Inflammatory macrophage treated with lipopolysaccharide for 4 hours (primary cell): ENCODE data around the gene NUDCD2.

ENCODE experiments used
- DNase-seq: peaks from one replicate; pipeline ENCODE4 v3.0.0-alpha.2; 2020

The NUDCD2 gene

GRCh38 chr5:163459819-163460561 lies at the start of gene NUDCD2:
Gene NUDCD2, minus strand, starts transcription at chr5:163460102. Its CDS starts 52 bp downstream, at chr5:163460050.
- DNase-seq = peak; percentile 99

GRCh38 chr5:163509291-163509951 lies 49.5 kb upstream of the NUDCD2 start:
- peak; percentile 1 for DNase-seq

GRCh38 chr5:163508753-163509152 lies 48.9 kb upstream of the NUDCD2 start:
- DNase-seq = no peak

- peak; percentile 55 for DNase-seq
Measured at GRCh38 chr5:163506726-163507125, 46.8 kb upstream of the NUDCD2 start.

- DNase-seq = no peak
Measured at GRCh38 chr5:163506095-163506457, 46.2 kb upstream of the NUDCD2 start.

- DNase-seq = peak; percentile 97
Measured at GRCh38 chr5:163505368-163506094, 45.6 kb upstream of the NUDCD2 start, which contains the start of gene MAT2B. Gene MAT2B, plus strand, starts transcription at chr5:163505619. Its CDS starts 68 bp downstream, at chr5:163505687.

GRCh38 chr5:163505049-163505367 lies 45.1 kb upstream of the NUDCD2 start:
- no peak for DNase-seq

- DNase-seq = peak; percentile 75
Measured at GRCh38 chr5:163504079-163504931, 44.4 kb upstream of the NUDCD2 start.

- peak; percentile 68 for DNase-seq
Measured at GRCh38 chr5:163503106-163504078, 43.5 kb upstream of the NUDCD2 start.

- DNase-seq = no peak
Measured at GRCh38 chr5:163502521-163502920, 42.6 kb upstream of the NUDCD2 start.

- no peak for DNase-seq
Measured at GRCh38 chr5:163498886-163499285, 39.0 kb upstream of the NUDCD2 start.

GRCh38 chr5:163497315-163497714 lies 37.4 kb upstream of the NUDCD2 start:
- DNase-seq = no peak

- no peak for DNase-seq
Measured at GRCh38 chr5:163496286-163496685, 36.4 kb upstream of the NUDCD2 start.

- no peak for DNase-seq
Measured at GRCh38 chr5:163489745-163490075, 29.8 kb upstream of the NUDCD2 start.

GRCh38 chr5:163489055-163489744 lies 29.3 kb upstream of the NUDCD2 start:
- peak; percentile 18 for DNase-seq

- DNase-seq = no peak
Measured at GRCh38 chr5:163478982-163479271, 19.0 kb upstream of the NUDCD2 start.

- no peak for DNase-seq
Measured at GRCh38 chr5:163478126-163478981, 18.5 kb upstream of the NUDCD2 start.

- peak; percentile 27 for DNase-seq
Measured at GRCh38 chr5:163475411-163475810, 15.5 kb upstream of the NUDCD2 start.

- no peak for DNase-seq
Measured at GRCh38 chr5:163473635-163474243, 13.8 kb upstream of the NUDCD2 start.

- DNase-seq = no peak
Measured at GRCh38 chr5:163467682-163468081, 7.8 kb upstream of the NUDCD2 start.
